ENCODE results near the gene DRAXIN. TPM values are rescaled to one million over a fixed set of nuclear protein-coding genes. Genes with fewer than 3 reads are reported as not detected.

Gene DRAXIN
- total RNA-seq, 4 donors from 2014 or later = 0.06 to 0.41 TPM; not detected in 2

- TF ChIP-seq CTCF (IDR thresholded peaks at IDR 0.05) (no peak), POLR2A (IDR thresholded peaks at IDR 0.05) (no peak)
- H3K27me3 ChIP-seq = peaks cover 0 to 5% of the 10 kb centered on the region in 2 donors
- no peaks in the 10 kb centered on the region for H3K4me1 ChIP-seq
- no peak overlapping the region for H3K27ac ChIP-seq
- no peaks in the 10 kb centered on the region for H3K9me3 ChIP-seq
- H3K4me3 ChIP-seq = no peak overlapping the region
- intact Hi-C loops (cut with DNase I; ENCODE audit: low total_unique reads) = no loop called here
- no peak for DNase-seq
- H3K36me3 ChIP-seq = no peaks in the 10 kb centered on the region
Observed at GRCh38 chr1:11700601-11701467, 9.3 kb downstream of the DRAXIN start.

GRCh38 chr1:11701551-11701961 is 10.0 kb downstream of the DRAXIN start:
- no peak for TF ChIP-seq CTCF (IDR thresholded peaks at IDR 0.05)
- TF ChIP-seq POLR2A (IDR thresholded peaks at IDR 0.05) = no peak
- Histone ChIP-seq H3K4me3 (no peak overlapping the region), H3K4me1 (no peaks in the 10 kb centered on the region), H3K27ac (no peak overlapping the region), H3K27me3 (peaks cover 0 to 5% of the 10 kb centered on the region in 2 donors), H3K36me3 (no peaks in the 10 kb centered on the region), H3K9me3 (no peaks in the 10 kb centered on the region)
- no peak for DNase-seq
- intact Hi-C loops (cut with DNase I; ENCODE audit: low total_unique reads) = no loop called here

GRCh38 chr1:11701981-11702803 is 10.7 kb downstream of the DRAXIN start:
- intact Hi-C loops (cut with DNase I; ENCODE audit: low total_unique reads) = no loop called here
- Histone ChIP-seq H3K27me3 (peaks cover 0 to 5% of the 10 kb centered on the region in 2 donors), H3K4me3 (no peak overlapping the region), H3K4me1 (no peaks in the 10 kb centered on the region), H3K9me3 (no peaks in the 10 kb centered on the region), H3K36me3 (no peaks in the 10 kb centered on the region), H3K27ac (no peak overlapping the region)
- no peak for TF ChIP-seq POLR2A (IDR thresholded peaks at IDR 0.05)
- DNase-seq = no peak

GRCh38 chr1:11703357-11704193 is 12.1 kb downstream of the DRAXIN start:
- peaks cover 0 to 5% of the 10 kb centered on the region in 2 donors for H3K27me3 ChIP-seq
- no peaks in the 10 kb centered on the region for H3K4me1 ChIP-seq
- no peaks in the 10 kb centered on the region for H3K9me3 ChIP-seq
- intact Hi-C loops (cut with DNase I; ENCODE audit: low total_unique reads) = no loop called here
- TF ChIP-seq POLR2A (IDR thresholded peaks at IDR 0.05) (no peak), CTCF (IDR thresholded peaks at IDR 0.05) (no peak)
- no peak overlapping the region for H3K4me3 ChIP-seq
- DNase-seq = no peak
- no peaks in the 10 kb centered on the region for H3K36me3 ChIP-seq
- no peak overlapping the region for H3K27ac ChIP-seq

- intact Hi-C loops (cut with DNase I; ENCODE audit: low total_unique reads) = no loop called here
- Histone ChIP-seq H3K4me1 (no peaks in the 10 kb centered on the region), H3K27ac (no peak overlapping the region), H3K4me3 (no peak overlapping the region), H3K36me3 (no peaks in the 10 kb centered on the region), H3K9me3 (no peaks in the 10 kb centered on the region), H3K27me3 (peaks cover 0 to 5% of the 10 kb centered on the region in 2 donors)
- DNase-seq = no peak
- TF ChIP-seq POLR2A (IDR thresholded peaks at IDR 0.05) (no peak), CTCF (IDR thresholded peaks at IDR 0.05) (no peak)
Observed at GRCh38 chr1:11704194-11704529, 12.7 kb downstream of the DRAXIN start.

Data from uterus (tissue), 4 donors.